Activated T-cell treated with anti-CD3 and anti-CD28 coated beads, Interleukin-2, amount 50 U/mL, for 24 hours (primary cell): ENCODE results near the gene SEC61A1.

Source experiments
- DNase-seq: peaks from one replicate; pipeline ENCODE4 v3.0.0-alpha.2; 2020
- H3K27ac Mint-ChIP-seq: 2 replicates; pipeline ENCODE4 v1.8.0; 2020; ENCODE audit warnings: mild to moderate bottlenecking, mixed read lengths
- H3K27me3 Mint-ChIP-seq: 2 replicates; pipeline ENCODE4 v1.8.0; 2020; ENCODE audit warnings: mixed read lengths
- H3K36me3 Mint-ChIP-seq: 2 replicates; pipeline ENCODE4 v1.8.0; 2020; ENCODE audit warnings: low read depth, mixed read lengths
- H3K4me1 Mint-ChIP-seq: 2 replicates; pipeline ENCODE4 v1.8.0; 2020; ENCODE audit warnings: low read depth, mixed read lengths
- H3K4me3 Mint-ChIP-seq: 2 replicates; pipeline ENCODE4 v1.8.0; 2020; ENCODE audit warnings: mild to moderate bottlenecking, moderate library complexity, mixed read lengths
- H3K9me3 Mint-ChIP-seq: 2 replicates; pipeline ENCODE4 v1.8.0; 2020; ENCODE audit warnings: mixed read lengths

SEC61A1 gene

DNA sequence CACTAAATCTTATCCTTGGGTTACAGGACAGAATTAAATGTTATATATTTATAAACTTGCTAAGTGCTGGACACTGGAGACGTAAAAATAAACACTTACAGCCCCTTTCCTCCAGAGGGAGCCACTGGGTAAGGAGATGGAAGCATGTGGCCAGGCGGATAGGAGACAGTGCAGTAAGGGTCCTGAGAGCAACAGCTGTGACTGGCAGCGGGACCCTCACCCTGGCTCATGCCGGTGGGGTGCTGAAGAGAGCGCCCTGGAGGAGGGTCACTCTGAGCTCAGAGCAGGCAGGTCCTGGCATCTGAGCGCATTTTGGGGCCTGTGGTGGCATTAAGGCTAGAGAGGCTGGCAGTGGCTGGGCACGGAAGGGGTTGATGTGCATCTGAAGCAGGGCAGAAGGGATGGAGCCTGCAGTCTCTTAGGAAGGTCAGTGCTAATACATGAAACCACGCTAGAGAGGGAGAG is 16.0 kb downstream of the SEC61A1 start:
- Mint-ChIP-seq H3K27me3 (no peaks in the 10 kb centered on the region), H3K4me1 (no peaks in the 10 kb centered on the region), H3K27ac (peak overlapping the region; percentile 77), H3K9me3 (no peaks in the 10 kb centered on the region), H3K36me3 (peaks cover 99% of the 10 kb centered on the region), H3K4me3 (no peak overlapping the region)
- DNase-seq = no peak

- Mint-ChIP-seq H3K27ac (no peak overlapping the region), H3K27me3 (no peaks in the 10 kb centered on the region), H3K4me3 (no peak overlapping the region), H3K36me3 (peaks cover 93% of the 10 kb centered on the region), H3K9me3 (no peaks in the 10 kb centered on the region), H3K4me1 (peaks cover 3% of the 10 kb centered on the region)
- no peak for DNase-seq
These were observed 17.0 kb downstream of the SEC61A1 start for GRCh38 chr3:128069271-128069670.

DNA sequence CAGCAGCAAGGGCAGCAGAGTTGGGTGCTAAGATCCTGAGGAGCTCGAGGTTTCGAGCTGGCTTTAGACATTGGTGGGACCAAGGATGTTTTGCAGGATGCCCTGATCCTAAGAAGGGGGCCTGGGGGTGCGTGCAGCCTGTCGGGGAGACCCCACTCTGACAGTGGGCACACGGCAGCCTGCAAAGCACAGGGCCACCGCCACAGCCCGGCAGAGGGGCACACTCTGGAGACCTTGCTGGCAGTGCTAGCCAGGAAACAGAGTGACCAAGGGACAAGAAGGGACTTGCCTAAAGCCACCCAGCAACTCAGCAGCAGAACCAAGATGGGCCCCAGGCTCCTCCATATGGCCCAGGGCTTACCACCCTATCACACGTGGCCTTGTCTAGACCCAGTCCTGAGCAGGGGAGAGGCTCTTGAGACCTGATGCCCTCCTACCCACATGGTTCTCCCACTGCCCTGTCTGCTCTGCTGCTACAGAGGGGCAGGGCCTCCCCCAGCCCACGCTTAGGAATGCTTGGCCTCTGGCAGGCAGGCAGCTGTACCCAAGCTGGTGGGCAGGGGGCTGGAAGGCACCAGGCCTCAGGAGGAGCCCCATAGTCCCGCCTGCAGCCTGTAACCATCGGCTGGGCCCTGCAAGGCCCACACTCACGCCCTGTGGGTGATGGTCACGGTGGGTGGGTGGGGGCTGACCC is 18.8 kb downstream of the SEC61A1 start:
- DNase-seq = no peak
- peaks cover 85% of the 10 kb centered on the region for H3K36me3 Mint-ChIP-seq

DNA sequence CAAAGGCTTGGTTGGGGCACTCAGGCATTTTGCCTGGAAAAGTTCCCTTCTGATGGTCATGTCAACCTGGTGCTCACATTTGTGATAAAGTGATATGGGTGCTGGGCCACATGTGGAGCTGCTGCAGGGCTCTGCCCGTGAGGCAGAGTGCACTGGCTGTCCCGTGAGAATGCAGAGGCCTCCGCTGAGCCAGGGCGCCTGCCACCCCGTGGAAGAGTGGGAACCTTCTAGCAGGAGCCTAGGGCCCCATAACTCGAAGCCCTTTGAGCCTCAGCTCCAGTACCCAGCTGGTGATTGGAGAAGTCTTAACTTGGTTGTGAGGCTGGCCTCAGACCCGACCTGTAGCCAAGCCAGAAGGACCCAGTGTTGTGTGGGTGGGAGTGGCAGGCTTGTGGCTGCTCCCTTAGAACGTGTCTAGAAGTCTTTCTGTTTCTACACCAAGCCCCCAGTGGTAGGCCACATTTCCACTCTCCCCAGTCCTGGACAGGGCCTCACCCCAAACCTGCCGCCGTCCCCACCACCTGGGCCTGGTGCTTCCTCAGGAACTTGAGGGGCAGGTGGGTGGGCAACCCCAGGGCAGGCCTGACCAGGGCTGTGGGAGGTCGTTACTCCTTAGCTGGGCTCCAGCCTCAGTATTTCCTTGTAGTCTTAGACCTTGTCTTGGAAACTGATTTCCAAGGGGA is 19.7 kb downstream of the SEC61A1 start:
- H3K27me3 Mint-ChIP-seq = peaks cover 2% of the 10 kb centered on the region

More for the DNA sequence above, 18.8 kb downstream of the SEC61A1 start:
- H3K4me3 Mint-ChIP-seq = no peak overlapping the region
- H3K27me3 Mint-ChIP-seq = no peaks in the 10 kb centered on the region
- peaks cover 15% of the 10 kb centered on the region for H3K4me1 Mint-ChIP-seq
- H3K9me3 Mint-ChIP-seq = no peaks in the 10 kb centered on the region
- H3K27ac Mint-ChIP-seq = peak overlapping the region; percentile 44

DNA sequence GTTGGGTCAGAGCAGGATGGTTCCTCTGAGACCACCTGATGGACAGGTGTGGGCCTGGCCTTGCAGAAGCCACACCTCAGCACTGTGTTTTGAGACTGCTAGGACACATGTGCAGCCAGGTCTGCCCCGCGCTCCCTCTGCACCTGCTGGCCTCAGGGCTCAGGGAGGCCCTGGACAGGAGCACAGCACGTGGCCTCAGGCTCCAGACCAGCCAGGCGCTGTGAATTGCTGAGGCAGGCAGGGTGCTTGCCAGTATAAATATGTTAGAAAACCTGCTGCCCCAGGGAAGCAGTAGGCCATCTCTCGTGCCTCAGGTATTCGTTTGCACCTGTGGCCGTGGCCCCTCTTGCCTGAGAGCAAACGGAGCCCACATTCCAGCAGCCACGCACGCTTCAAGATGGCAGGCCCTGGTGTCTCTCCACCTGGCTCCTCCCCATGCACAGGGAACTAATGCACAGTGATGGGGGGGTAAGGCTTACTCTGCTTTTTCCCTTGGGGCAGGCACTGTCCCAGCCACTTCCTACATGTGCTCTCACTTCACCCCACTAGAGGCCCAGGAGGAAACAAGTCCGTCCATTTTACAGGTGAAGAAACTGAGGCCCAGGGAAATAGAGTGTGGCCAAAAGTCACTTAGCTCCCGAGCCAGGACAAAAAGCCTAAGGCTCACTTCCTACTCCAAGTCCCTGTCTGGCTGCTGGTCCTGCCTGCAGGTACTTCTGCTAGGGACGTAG is 20.4 kb downstream of the SEC61A1 start:
- Mint-ChIP-seq H3K4me3 (no peak overlapping the region), H3K27me3 (peaks cover 2% of the 10 kb centered on the region), H3K4me1 (peaks cover 24% of the 10 kb centered on the region), H3K27ac (no peak overlapping the region), H3K36me3 (peaks cover 71% of the 10 kb centered on the region), H3K9me3 (no peaks in the 10 kb centered on the region)
- no peak for DNase-seq

More for the DNA sequence above, 19.7 kb downstream of the SEC61A1 start:
- no peaks in the 10 kb centered on the region for H3K9me3 Mint-ChIP-seq
- H3K36me3 Mint-ChIP-seq = peaks cover 76% of the 10 kb centered on the region
- peak overlapping the region; percentile 64 for H3K27ac Mint-ChIP-seq
- H3K4me1 Mint-ChIP-seq = peaks cover 21% of the 10 kb centered on the region
- no peak overlapping the region for H3K4me3 Mint-ChIP-seq
- DNase-seq = no peak

DNA sequence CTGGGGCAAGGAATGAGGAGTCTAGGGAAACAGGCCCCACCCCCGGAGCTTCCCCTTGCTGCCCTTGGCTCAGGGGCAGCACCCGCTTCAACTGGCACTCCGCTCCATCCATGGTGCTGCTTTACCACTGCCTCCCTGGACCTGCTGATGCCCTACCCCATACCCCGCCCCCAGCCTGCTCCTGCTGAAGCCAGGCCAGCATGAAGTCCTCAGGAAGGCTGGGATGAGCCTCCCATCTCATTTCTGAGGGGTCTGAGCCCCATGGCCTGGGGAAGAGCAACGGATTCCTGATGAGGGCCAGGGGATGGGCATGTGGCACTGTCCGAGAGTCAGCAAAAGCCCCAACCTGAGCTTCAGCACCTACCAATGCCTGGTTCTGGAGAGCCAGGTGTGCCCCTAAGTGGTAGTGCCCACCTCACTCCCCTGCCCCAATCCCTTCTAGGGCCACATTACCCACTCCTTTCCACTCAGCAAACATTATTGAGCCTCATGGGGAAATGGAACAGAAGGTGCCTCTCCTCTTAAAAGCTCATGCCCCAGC is 21.0 kb downstream of the SEC61A1 start:
- no peaks in the 10 kb centered on the region for H3K9me3 Mint-ChIP-seq
- DNase-seq = no peak
- H3K4me3 Mint-ChIP-seq = no peak overlapping the region
- peak overlapping the region; percentile 59 for H3K27ac Mint-ChIP-seq
- peaks cover 2% of the 10 kb centered on the region for H3K27me3 Mint-ChIP-seq
- peaks cover 29% of the 10 kb centered on the region for H3K4me1 Mint-ChIP-seq
- peaks cover 71% of the 10 kb centered on the region for H3K36me3 Mint-ChIP-seq

DNA sequence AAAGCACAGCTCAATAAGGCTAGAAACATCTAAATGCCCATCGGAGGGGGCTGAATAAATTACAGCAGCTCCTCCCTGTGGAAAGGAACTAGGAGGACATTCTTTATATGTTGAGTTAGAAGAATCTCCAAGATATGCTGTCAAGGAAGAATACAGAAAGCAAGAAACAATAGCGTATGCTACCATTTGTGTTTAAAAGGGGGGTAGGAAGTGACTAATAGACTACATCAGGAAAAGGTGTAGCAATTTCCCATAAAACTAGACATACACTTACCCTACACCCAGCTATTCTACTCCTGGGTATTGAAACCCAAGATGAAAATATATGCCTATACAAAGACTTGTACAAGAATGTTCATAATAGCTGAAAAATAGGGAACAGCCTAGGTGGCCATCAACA is 21.6 kb downstream of the SEC61A1 start:
- H3K27me3 Mint-ChIP-seq = peaks cover 2% of the 10 kb centered on the region
- peak overlapping the region; percentile 59 for H3K27ac Mint-ChIP-seq
- no peak for DNase-seq
- peaks cover 71% of the 10 kb centered on the region for H3K36me3 Mint-ChIP-seq
- peaks cover 29% of the 10 kb centered on the region for H3K4me1 Mint-ChIP-seq
- no peak overlapping the region for H3K4me3 Mint-ChIP-seq
- no peaks in the 10 kb centered on the region for H3K9me3 Mint-ChIP-seq

GRCh38 chr3:128074851-128075521 is 22.7 kb downstream of the SEC61A1 start:
- Mint-ChIP-seq H3K27ac (peak overlapping the region; percentile 75), H3K36me3 (peaks cover 72% of the 10 kb centered on the region), H3K27me3 (peaks cover 2% of the 10 kb centered on the region), H3K4me1 (peaks cover 29% of the 10 kb centered on the region), H3K4me3 (no peak overlapping the region), H3K9me3 (no peaks in the 10 kb centered on the region)
- no peak for DNase-seq

DNA sequence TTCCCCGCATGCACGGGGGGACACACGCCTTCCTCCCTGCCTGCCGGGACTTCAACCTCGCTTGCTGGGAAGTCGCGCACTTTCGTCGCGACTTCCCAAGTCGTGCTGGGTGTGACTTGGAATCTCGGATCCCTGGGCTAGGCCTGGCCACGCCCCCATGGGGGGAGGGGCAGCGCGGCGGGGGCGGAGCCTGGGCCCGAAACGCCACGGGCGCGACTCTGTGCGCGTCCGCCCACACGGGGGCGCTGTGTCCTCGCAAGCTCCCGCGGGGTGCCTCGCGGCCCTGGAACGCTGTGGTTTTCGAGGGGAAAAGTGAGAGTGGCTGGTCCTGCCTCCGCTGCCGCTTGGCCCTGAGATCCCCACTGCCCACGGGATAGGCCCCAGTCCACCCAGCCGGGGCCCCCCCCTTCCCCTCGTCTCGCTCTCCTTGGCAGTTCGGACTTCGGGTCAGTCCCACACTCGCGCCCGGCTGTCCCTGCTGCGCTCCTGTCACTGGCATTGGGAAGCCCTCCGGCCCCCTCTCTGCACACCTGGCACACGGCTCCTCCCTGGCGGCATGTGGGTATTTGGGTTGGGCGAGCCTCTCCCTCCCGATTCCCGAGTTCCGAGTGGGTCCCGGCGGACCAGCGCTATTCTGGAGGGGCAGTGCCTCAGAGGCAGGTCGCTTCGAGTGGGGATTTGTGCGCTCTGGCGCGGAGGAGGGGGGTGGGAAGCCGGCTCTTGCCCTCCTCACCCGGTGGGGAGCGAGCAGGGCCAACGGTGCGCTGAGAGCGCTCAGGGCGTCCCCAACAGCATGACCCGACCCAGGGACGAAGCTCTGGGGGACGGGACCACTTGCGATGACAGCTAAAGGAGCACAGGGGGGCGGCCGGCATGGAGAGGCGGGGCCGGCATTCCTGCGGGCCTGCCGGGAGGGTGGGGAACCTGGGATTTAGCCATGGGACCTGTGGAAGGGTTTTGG is 23.6 kb downstream of the SEC61A1 start:
- H3K4me1 Mint-ChIP-seq = peaks cover 29% of the 10 kb centered on the region
- H3K4me3 Mint-ChIP-seq = peak overlapping the region; percentile 56
- H3K36me3 Mint-ChIP-seq = peaks cover 72% of the 10 kb centered on the region
- H3K9me3 Mint-ChIP-seq = no peaks in the 10 kb centered on the region
- peak overlapping the region; percentile 75 for H3K27ac Mint-ChIP-seq
- DNase-seq = peak; percentile 90
- peaks cover 2% of the 10 kb centered on the region for H3K27me3 Mint-ChIP-seq

DNA sequence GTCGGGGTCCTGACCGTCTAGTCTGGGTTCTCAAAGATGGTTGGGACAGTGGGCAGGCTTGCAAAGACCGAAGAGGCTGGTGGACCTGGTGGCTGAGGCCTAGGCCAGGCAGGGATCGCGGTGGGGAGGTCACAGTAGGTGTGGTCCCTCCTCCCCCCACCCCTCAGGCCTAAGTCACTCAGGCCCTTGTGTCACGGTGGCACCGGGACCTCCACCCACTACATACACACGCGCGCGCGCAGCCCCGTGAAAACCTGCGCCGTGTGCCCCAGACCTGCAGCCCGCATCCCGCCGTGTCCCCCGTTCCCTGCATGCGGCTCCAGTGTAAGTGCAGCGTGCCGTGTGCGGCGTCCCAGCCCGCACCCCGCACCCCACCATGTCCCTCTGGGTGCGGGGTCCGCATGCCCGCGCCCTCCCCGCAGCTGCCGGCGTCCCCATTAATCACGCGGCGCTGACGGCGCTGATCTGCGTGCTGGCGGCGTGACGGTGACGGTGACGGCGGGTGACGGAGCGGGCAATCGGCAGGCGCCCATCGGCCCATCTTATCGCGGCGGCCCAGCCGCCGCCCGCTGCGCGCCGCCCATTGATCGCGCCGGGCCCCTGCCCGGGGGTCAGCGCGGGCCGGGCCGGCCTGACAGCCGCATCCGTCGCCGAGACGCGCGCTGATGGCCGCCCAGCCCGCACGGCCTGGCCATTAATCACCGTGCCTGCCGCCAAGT is 24.4 kb downstream of the SEC61A1 start:
- H3K36me3 Mint-ChIP-seq = peaks cover 72% of the 10 kb centered on the region
- H3K9me3 Mint-ChIP-seq = no peaks in the 10 kb centered on the region
- peak; percentile 61 for DNase-seq
- H3K27ac Mint-ChIP-seq = peak overlapping the region; percentile 29
- H3K4me1 Mint-ChIP-seq = peaks cover 29% of the 10 kb centered on the region
- peak overlapping the region; percentile 56 for H3K4me3 Mint-ChIP-seq
- H3K27me3 Mint-ChIP-seq = peaks cover 2% of the 10 kb centered on the region

- Mint-ChIP-seq H3K27me3 (peaks cover 2% of the 10 kb centered on the region), H3K4me3 (no peak overlapping the region)
These were observed 25.0 kb downstream of the SEC61A1 start for GRCh38 chr3:128077202-128077624.

GRCh38 chr3:128077665-128078064 is 25.4 kb downstream of the SEC61A1 start:
- Mint-ChIP-seq H3K9me3 (no peaks in the 10 kb centered on the region), H3K27me3 (peaks cover 2% of the 10 kb centered on the region), H3K27ac (no peak overlapping the region), H3K4me1 (peaks cover 29% of the 10 kb centered on the region), H3K36me3 (peaks cover 72% of the 10 kb centered on the region), H3K4me3 (no peak overlapping the region)
- no peak for DNase-seq

More at GRCh38 chr3:128077202-128077624, 25.0 kb downstream of the SEC61A1 start:
- no peaks in the 10 kb centered on the region for H3K9me3 Mint-ChIP-seq
- peaks cover 29% of the 10 kb centered on the region for H3K4me1 Mint-ChIP-seq
- no peak for DNase-seq
- peaks cover 72% of the 10 kb centered on the region for H3K36me3 Mint-ChIP-seq
- H3K27ac Mint-ChIP-seq = no peak overlapping the region

DNA sequence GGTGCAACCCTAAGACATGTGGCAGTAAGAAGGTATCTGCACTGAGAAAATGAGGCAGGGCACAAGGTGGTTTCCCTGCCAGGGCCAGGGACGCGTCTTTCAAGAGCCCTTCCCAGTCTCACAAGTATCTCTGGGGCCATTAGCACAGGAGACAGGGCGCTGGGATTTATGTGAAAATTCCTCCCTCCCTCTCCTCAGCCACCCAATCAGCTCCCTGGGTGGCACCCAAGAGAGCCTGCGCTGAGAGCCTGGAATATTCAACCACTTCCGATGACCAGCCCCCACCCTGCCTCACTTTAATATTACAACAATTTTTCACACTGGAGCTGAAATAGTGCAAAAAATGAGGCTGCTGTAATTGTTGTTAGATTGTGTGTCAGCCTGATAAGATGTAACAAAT is 26.1 kb downstream of the SEC61A1 start:
- DNase-seq = no peak
- Mint-ChIP-seq H3K27me3 (peaks cover 2% of the 10 kb centered on the region), H3K9me3 (no peaks in the 10 kb centered on the region), H3K4me3 (no peak overlapping the region), H3K4me1 (peaks cover 29% of the 10 kb centered on the region), H3K36me3 (peaks cover 73% of the 10 kb centered on the region), H3K27ac (no peak overlapping the region)
